ENCODE data around the gene HYAL2.

DNA sequence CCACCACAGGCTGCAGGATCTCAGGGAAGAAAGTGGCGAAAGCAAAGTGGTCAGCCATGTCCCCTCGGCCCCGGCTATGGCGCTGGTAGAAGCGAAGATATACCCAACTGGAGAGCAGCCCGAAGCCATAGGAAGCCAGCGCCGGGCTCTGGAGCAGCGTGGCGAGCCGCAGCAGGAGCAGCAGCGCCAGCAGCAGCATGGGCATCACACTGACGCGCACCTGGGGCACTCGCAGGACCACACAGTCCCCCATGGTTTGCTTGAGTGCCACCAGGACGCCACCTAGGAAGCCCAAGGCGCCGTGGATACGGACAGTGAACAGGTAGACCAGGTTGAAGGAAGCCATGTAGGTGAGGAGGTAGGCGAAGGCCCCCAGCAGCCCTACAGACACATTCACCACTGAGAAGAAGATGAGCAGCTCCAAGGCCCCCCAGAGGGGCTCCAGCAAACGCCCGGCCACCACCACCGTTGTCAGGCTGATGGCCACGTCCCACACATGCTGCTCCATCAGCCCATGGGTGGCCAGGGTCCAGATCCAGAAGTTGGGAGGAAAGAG is 35.9 kb upstream of the HYAL2 start:
- TF ChIP-seq SIN3A (IDR thresholded peaks at IDR 0.05; ENCODE audit: borderline replicate concordance, insufficient read depth, low read length) (no peak), POLR2AphosphoS5 (IDR thresholded peaks at IDR 0.05; ENCODE audit: low read depth, low read length) (no peak), FOXP2 (optimal IDR thresholded peaks at IDR 0.05; ENCODE audit: borderline replicate concordance, extremely low read depth, extremely low read length, insufficient read depth) (no peak), TAF1 (IDR thresholded peaks at IDR 0.05; ENCODE audit: borderline replicate concordance, insufficient read depth, low read length) (no peak)
